HCT116 (cell line): ENCODE results near the gene SRGAP3. TPM values are rescaled to one million over a fixed set of nuclear protein-coding genes. Genes with fewer than 3 reads are reported as not detected.

Source experiments
- ATAC-seq: fragments of 200-7000 bp; cut with Tn5 transposase; 2 replicates; pipeline ENCODE4 v1.9.1; 2020; ENCODE audit warnings: mild to moderate bottlenecking, moderate library complexity
- BruUV-seq: library from RNA; stranded (reverse); fragments of 400-500 nt; replicated peaks from 2 replicates; lab custom pipeline; 2021; lab: Mats Ljungman, UMichigan
- CTCF ChIA-PET: fragments of 300-600 bp; sonication (Branson Sonifier 250); formaldehyde crosslinking; loops from one replicate; lab custom pipeline; 2021; ENCODE audit warnings: antibody characterized with exemption; lab: Charles Lee
- POLR2A ChIA-PET: fragments of 300-600, 350-600 bp; sonication (Branson Sonifier 250); formaldehyde crosslinking; loops from one replicate; lab custom pipeline; 2021; ENCODE audit warnings: antibody characterized with exemption; lab: Charles Lee
- RAD21 ChIA-PET, 2 experiments: fragments of 300-600 bp; sonication (Branson Sonifier 250); formaldehyde crosslinking; loops; one replicate each; lab custom pipeline; 2023; ENCODE audit warnings: low total read pairs in 2 of 2; ENCODE audit not compliant: uncharacterized antibody in 2 of 2, unreplicated experiment in 2 of 2, low non-redundant PET in 1 of 2; lab: Charles Lee
- DNase-seq: peaks from one replicate; pipeline ENCODE4 v3.0.0-alpha.2; 2010; ENCODE audit warnings: low read depth, low spot score
- H2AFZ ChIP-seq: fragments of 200-600 bp; shearing (Covaris generic), sonication (generic); 2 replicates; pipeline ENCODE4 v1.6.1; 2017; ENCODE audit warnings: low read depth, mixed run types, mixed read lengths, antibody characterized with exemption, low read length; ENCODE audit not compliant: poor library complexity, severe bottlenecking
- H3K27ac ChIP-seq: 2 replicates; pipeline ENCODE4 v1.5.1; 2012; ENCODE audit warnings: low read depth, low read length
- H3K27me3 ChIP-seq: fragments of 200-600 bp; sonication (generic); 2 replicates; pipeline ENCODE4 v1.6.1; 2016; ENCODE audit warnings: mixed run types, low read length, mixed read lengths; ENCODE audit not compliant: insufficient read depth
- H3K36me3 ChIP-seq, 2 experiments: fragments of 200-500 bp in 1 of 2; fragments of 200-600 bp in 1 of 2; sonication (Bioruptor generic) in 1 of 2; sonication (generic) in 1 of 2; 2 replicates each; pipeline versions ENCODE4 v1.5.1 to v1.6.1; 2014 to 2016; ENCODE audit warnings: low read length in 2 of 2, inconsistent platforms in 1 of 2, mixed read lengths in 1 of 2, mixed run types in 1 of 2; ENCODE audit not compliant: insufficient read depth in 2 of 2, control insufficient read depth in 1 of 2
- H3K4me1 ChIP-seq, 2 experiments: fragments of 200-600 bp in 1 of 2; sonication (generic) in 1 of 2; 2 replicates each; pipeline versions ENCODE4 v1.5.1 to v1.6.1; 2012 to 2017; ENCODE audit warnings: low read length in 2 of 2, inconsistent platforms in 1 of 2, mild to moderate bottlenecking in 1 of 2, mixed read lengths in 1 of 2, mixed run types in 1 of 2, moderate library complexity in 1 of 2; ENCODE audit not compliant: insufficient read depth in 2 of 2, control insufficient read depth in 1 of 2
- H3K4me2 ChIP-seq: fragments of 200-600 bp; sonication (generic); 2 replicates; pipeline ENCODE4 v1.6.1; 2017; ENCODE audit warnings: mixed run types, low read length, mixed read lengths
- H3K4me3 ChIP-seq, 2 experiments: fragments of 200-600 bp in 1 of 2; sonication (generic) in 1 of 2; replicated peaks in 1 of 2; 2 replicates each; pipeline ENCODE4 v1.5.1; 2011 to 2016; ENCODE audit warnings: low read length in 2 of 2, control low read depth in 1 of 2, low read depth in 1 of 2, mild to moderate bottlenecking in 1 of 2, mixed read lengths in 1 of 2, mixed run types in 1 of 2
- H3K79me2 ChIP-seq: fragments of 200-600 bp; sonication (generic); 2 replicates; pipeline ENCODE4 v1.6.1; 2017; ENCODE audit warnings: mild to moderate bottlenecking, mixed run types, low read length, moderate library complexity, mixed read lengths; ENCODE audit not compliant: insufficient read depth
- H3K9ac ChIP-seq: fragments of 200-600 bp; sonication (generic); 2 replicates; pipeline ENCODE4 v1.6.1; 2016; ENCODE audit warnings: low read length, mixed read lengths
- H3K9me2 ChIP-seq: fragments of 200-600 bp; sonication (generic), shearing (Covaris generic); 2 replicates; pipeline ENCODE4 v1.6.1; 2017; ENCODE audit warnings: mixed run types, mild to moderate bottlenecking, moderate library complexity; ENCODE audit not compliant: insufficient read depth
- H3K9me3 ChIP-seq, 2 experiments: fragments of 200-500 bp in 1 of 2; fragments of 200-600 bp in 1 of 2; sonication (Bioruptor generic) in 1 of 2; sonication (generic) in 1 of 2; 2 replicates each; pipeline ENCODE4 v1.6.1; 2014 to 2017; ENCODE audit warnings: low read length in 2 of 2, mixed read lengths in 2 of 2, inconsistent platforms in 1 of 2, low read depth in 1 of 2, mild to moderate bottlenecking in 1 of 2, mixed run types in 1 of 2, moderate library complexity in 1 of 2; ENCODE audit not compliant: control insufficient read depth in 1 of 2, insufficient read depth in 1 of 2
- H4K20me1 ChIP-seq: fragments of 200-600 bp; sonication (generic), shearing (Covaris generic); 2 replicates; pipeline ENCODE4 v1.6.1; 2017; ENCODE audit warnings: mixed run types, mild to moderate bottlenecking, moderate library complexity; ENCODE audit not compliant: insufficient read depth
- CBX3 ChIP-seq: IDR thresholded peaks from 2 replicates; pipeline ENCODE4 v1.6.1; 2012; ENCODE audit warnings: low read depth
- EGR1 ChIP-seq: IDR thresholded peaks from 2 replicates; pipeline ENCODE4 v1.6.1; 2012; ENCODE audit warnings: low read depth
- ELF1 ChIP-seq: IDR thresholded peaks from 2 replicates; pipeline ENCODE4 v1.6.1; 2012; ENCODE audit warnings: low read depth, borderline replicate concordance
- EZH2phosphoT487 ChIP-seq: fragments of 200-600 bp; IDR thresholded peaks from 2 replicates; pipeline ENCODE4 v1.6.1; 2018; ENCODE audit warnings: antibody characterized with exemption, borderline replicate concordance
- JUND ChIP-seq: IDR thresholded peaks from 2 replicates; pipeline ENCODE4 v1.6.1; 2012
- POLR2A ChIP-seq: IDR thresholded peaks from 2 replicates; pipeline ENCODE4 v1.7.0; 2011; ENCODE audit warnings: borderline replicate concordance; ENCODE audit not compliant: insufficient read depth, insufficient read length; ENCODE audit errors: extremely low read depth
- POLR2AphosphoS5 ChIP-seq: IDR thresholded peaks from 2 replicates; pipeline ENCODE4 v1.6.1; 2011; ENCODE audit warnings: mild to moderate bottlenecking, low read depth, low read length, moderate library complexity
- RAD21 ChIP-seq: IDR thresholded peaks from 2 replicates; pipeline ENCODE4 v1.6.1; 2012; ENCODE audit warnings: low read depth, mild to moderate bottlenecking
- REST ChIP-seq: IDR thresholded peaks from 2 replicates; pipeline ENCODE4 v1.6.1; 2012; ENCODE audit warnings: low read depth
- SP1 ChIP-seq: IDR thresholded peaks from 2 replicates; pipeline ENCODE4 v1.6.1; 2012; ENCODE audit warnings: low read depth
- SRF ChIP-seq: IDR thresholded peaks from 2 replicates; pipeline ENCODE4 v1.6.1; 2012; ENCODE audit warnings: low read depth
- TCF7L2 ChIP-seq: IDR thresholded peaks from 2 replicates; pipeline ENCODE4 v1.7.0; 2011; ENCODE audit warnings: borderline replicate concordance, inconsistent platforms; ENCODE audit not compliant: insufficient read depth, insufficient read length; ENCODE audit errors: extremely low read depth
- intact Hi-C: fragments of 100-400 bp; cut with micrococcal nuclease; formaldehyde crosslinking; loops from 2 replicates; pipeline ENCODE4 v1.10.0; 2022
- total RNA-seq: library from RNA; stranded (reverse); gene quantifications from one replicate; pipeline ENCODE4 v1.2.1, GENCODE V29; 2021; ENCODE audit not compliant: unreplicated experiment

The SRGAP3 gene
- total RNA-seq, 1 experiment from 2014 or later, result 8.3 TPM

- POLR2A ChIA-PET, result no interaction called here
- DNase-seq (no peak), ATAC-seq (no peak)
- Histone ChIP-seq H3K27ac (no peak overlapping the region), H3K4me2 (no peak overlapping the region), H3K9ac (no peak overlapping the region), H3K79me2 (no peaks in the 10 kb centered on the region), H3K4me1 (no peaks in the 10 kb centered on the region), H3K9me2 (no peaks in the 10 kb centered on the region), H3K36me3 (no peaks in the 10 kb centered on the region), H3K27me3 (no peaks in the 10 kb centered on the region), H2AFZ (no peak overlapping the region), H3K9me3 (no peaks in the 10 kb centered on the region), H4K20me1 (no peaks in the 10 kb centered on the region), H3K4me3 (no peak overlapping the region)
- intact Hi-C loops, result no loop called here
- RAD21 ChIA-PET, result no interaction called here
- no peak for TF ChIP-seq ELF1
- no peak for TF ChIP-seq CBX3
- no TSS peak for BruUV-seq
- CTCF ChIA-PET, result no interaction called here
Observed at GRCh38 chr3:9109568-9109914, 139.9 kb downstream of the SRGAP3 start.

GRCh38 chr3:9108876-9109567 lies 140.4 kb downstream of the SRGAP3 start:
- ATAC-seq (no peak), DNase-seq (no peak)
- H3K9me2 ChIP-seq, result no peaks in the 10 kb centered on the region
- H3K4me2 ChIP-seq, result no peak overlapping the region
- ChIA-PET RAD21 (no interaction called here), POLR2A (no interaction called here), CTCF (no interaction called here)
- no peaks in the 10 kb centered on the region for H3K36me3 ChIP-seq
- H4K20me1 ChIP-seq, result no peaks in the 10 kb centered on the region
- intact Hi-C loops, result no loop called here
- H3K27me3 ChIP-seq, result no peaks in the 10 kb centered on the region
- H3K79me2 ChIP-seq, result no peaks in the 10 kb centered on the region
- H3K9ac ChIP-seq, result no peak overlapping the region
- no peak for TF ChIP-seq POLR2A
- H3K9me3 ChIP-seq, result no peaks in the 10 kb centered on the region
- no peak overlapping the region for H3K4me3 ChIP-seq
- H3K4me1 ChIP-seq, result no peaks in the 10 kb centered on the region
- no TSS peak for BruUV-seq
- H3K27ac ChIP-seq, result no peak overlapping the region
- H2AFZ ChIP-seq, result no peak overlapping the region

GRCh38 chr3:9107738-9108137 lies 141.7 kb downstream of the SRGAP3 start:
- H3K9me2 ChIP-seq, result no peaks in the 10 kb centered on the region
- RAD21 ChIA-PET, result no interaction called here
- no peaks in the 10 kb centered on the region for H3K27me3 ChIP-seq
- BruUV-seq, result no TSS peak
- DNase-seq (no peak), ATAC-seq (no peak)
- no peak overlapping the region for H2AFZ ChIP-seq
- H3K9me3 ChIP-seq, result no peaks in the 10 kb centered on the region
- intact Hi-C loops, result no loop called here
- no peaks in the 10 kb centered on the region for H3K36me3 ChIP-seq
- no peaks in the 10 kb centered on the region for H3K79me2 ChIP-seq
- no peak overlapping the region for H3K4me3 ChIP-seq
- POLR2A ChIA-PET, result no interaction called here
- H3K4me1 ChIP-seq, result no peaks in the 10 kb centered on the region
- H3K9ac ChIP-seq, result no peak overlapping the region
- no peak overlapping the region for H3K4me2 ChIP-seq
- CTCF ChIA-PET, result no interaction called here
- TF ChIP-seq TCF7L2 (no peak), SP1 (no peak), REST (no peak), EGR1 (no peak), SRF (no peak), POLR2AphosphoS5 (no peak), RAD21 (no peak), EZH2phosphoT487 (no peak), JUND (no peak)
- H4K20me1 ChIP-seq, result no peaks in the 10 kb centered on the region
- no peak overlapping the region for H3K27ac ChIP-seq
